ENCODE results near the gene FLRT1.

Gene FLRT1

GRCh38 chr11:64073542-64073941, 37.8 kb downstream of the FLRT1 start:
- Histone ChIP-seq H3K4me2 (ENCODE audit: low read depth, low read length) (no peak overlapping the region), H3K9me2 (replicated peaks; ENCODE audit: insufficient read depth, low read length) (no peaks in the 10 kb centered on the region), H3K9me3 (replicated peaks; ENCODE audit: insufficient read depth, low read length) (no peaks in the 10 kb centered on the region), H4K20me1 (ENCODE audit: insufficient read depth, low read length) (no peaks in the 10 kb centered on the region), H3K4me3 (ENCODE audit: low read length) (no peak overlapping the region), H3F3A (ENCODE audit: insufficient read depth, low read length) (no peaks in the 10 kb centered on the region), H3K9ac (ENCODE audit: low read length) (no peak overlapping the region), H3K79me2 (ENCODE audit: low read length) (no peaks in the 10 kb centered on the region), H3K36me3 (replicated peaks; ENCODE audit: insufficient read depth, low read length) (no peaks in the 10 kb centered on the region), H3K4me1 (ENCODE audit: low read length) (no peaks in the 10 kb centered on the region), H2AFZ (ENCODE audit: low read length) (no peak overlapping the region), H3K27me3 (replicated peaks; ENCODE audit: insufficient read depth, low read length) (no peaks in the 10 kb centered on the region), H3K27ac (ENCODE audit: low read length) (no peak overlapping the region)
- TF ChIP-seq EZH2phosphoT487 (IDR thresholded peaks at IDR 0.05; ENCODE audit: low read length): no peak
- TF ChIP-seq EZH2 (optimal IDR thresholded peaks at IDR 0.05; ENCODE audit: low read depth, low read length): no peak
- no peak for TF ChIP-seq CTCF (IDR thresholded peaks at IDR 0.05; ENCODE audit: low read length)
- DNase-seq: no peak

- no peak for DNase-seq
- Histone ChIP-seq H3K4me3 (ENCODE audit: low read length) (no peak overlapping the region), H3K9ac (ENCODE audit: low read length) (no peak overlapping the region)
Measured at GRCh38 chr11:64074239-64074638, 38.5 kb downstream of the FLRT1 start.

GRCh38 chr11:64076758-64077157, 41.0 kb downstream of the FLRT1 start:
- Histone ChIP-seq H3K9me3 (replicated peaks; ENCODE audit: insufficient read depth, low read length) (no peaks in the 10 kb centered on the region), H3K4me3 (ENCODE audit: low read length) (no peak overlapping the region), H3K79me2 (ENCODE audit: low read length) (no peaks in the 10 kb centered on the region), H3K9me2 (replicated peaks; ENCODE audit: insufficient read depth, low read length) (no peaks in the 10 kb centered on the region), H3K27ac (ENCODE audit: low read length) (no peak overlapping the region), H2AFZ (ENCODE audit: low read length) (no peak overlapping the region), H3K4me1 (ENCODE audit: low read length) (no peaks in the 10 kb centered on the region), H3F3A (ENCODE audit: insufficient read depth, low read length) (no peaks in the 10 kb centered on the region), H3K36me3 (replicated peaks; ENCODE audit: insufficient read depth, low read length) (no peaks in the 10 kb centered on the region), H3K4me2 (ENCODE audit: low read depth, low read length) (no peak overlapping the region), H3K9ac (ENCODE audit: low read length) (no peak overlapping the region), H4K20me1 (ENCODE audit: insufficient read depth, low read length) (no peaks in the 10 kb centered on the region), H3K27me3 (replicated peaks; ENCODE audit: insufficient read depth, low read length) (no peaks in the 10 kb centered on the region)
- TF ChIP-seq EZH2 (optimal IDR thresholded peaks at IDR 0.05; ENCODE audit: low read depth, low read length): no peak
- no peak for TF ChIP-seq CTCF (IDR thresholded peaks at IDR 0.05; ENCODE audit: low read length)
- TF ChIP-seq EZH2phosphoT487 (IDR thresholded peaks at IDR 0.05; ENCODE audit: low read length): no peak
- no peak for DNase-seq

More at GRCh38 chr11:64074239-64074638, 38.5 kb downstream of the FLRT1 start:
- no peaks in the 10 kb centered on the region for H3K36me3 ChIP-seq (replicated peaks; ENCODE audit: insufficient read depth, low read length)
- no peaks in the 10 kb centered on the region for H3K4me1 ChIP-seq (ENCODE audit: low read length)
- TF ChIP-seq EZH2phosphoT487 (IDR thresholded peaks at IDR 0.05; ENCODE audit: low read length): no peak
- H3K9me3 ChIP-seq (replicated peaks; ENCODE audit: insufficient read depth, low read length): no peaks in the 10 kb centered on the region
- H3K79me2 ChIP-seq (ENCODE audit: low read length): no peaks in the 10 kb centered on the region
- H3K27me3 ChIP-seq (replicated peaks; ENCODE audit: insufficient read depth, low read length): no peaks in the 10 kb centered on the region
- no peaks in the 10 kb centered on the region for H3K9me2 ChIP-seq (replicated peaks; ENCODE audit: insufficient read depth, low read length)
- H3K4me2 ChIP-seq (ENCODE audit: low read depth, low read length): no peak overlapping the region
- H4K20me1 ChIP-seq (ENCODE audit: insufficient read depth, low read length): no peaks in the 10 kb centered on the region
- no peaks in the 10 kb centered on the region for H3F3A ChIP-seq (ENCODE audit: insufficient read depth, low read length)
- no peak overlapping the region for H2AFZ ChIP-seq (ENCODE audit: low read length)
- no peak overlapping the region for H3K27ac ChIP-seq (ENCODE audit: low read length)

GRCh38 chr11:64077607-64078006, 41.9 kb downstream of the FLRT1 start:
- TF ChIP-seq EZH2 (optimal IDR thresholded peaks at IDR 0.05; ENCODE audit: low read depth, low read length) (no peak), EZH2phosphoT487 (IDR thresholded peaks at IDR 0.05; ENCODE audit: low read length) (no peak), CTCF (IDR thresholded peaks at IDR 0.05; ENCODE audit: low read length) (no peak)
- H3K36me3 ChIP-seq (replicated peaks; ENCODE audit: insufficient read depth, low read length): no peaks in the 10 kb centered on the region
- no peaks in the 10 kb centered on the region for H3K79me2 ChIP-seq (ENCODE audit: low read length)
- H3K27ac ChIP-seq (ENCODE audit: low read length): no peak overlapping the region
- no peak overlapping the region for H3K9ac ChIP-seq (ENCODE audit: low read length)
- no peak for DNase-seq
- no peaks in the 10 kb centered on the region for H3K9me3 ChIP-seq (replicated peaks; ENCODE audit: insufficient read depth, low read length)
- no peaks in the 10 kb centered on the region for H4K20me1 ChIP-seq (ENCODE audit: insufficient read depth, low read length)
- H3K4me3 ChIP-seq (ENCODE audit: low read length): no peak overlapping the region
- no peaks in the 10 kb centered on the region for H3K27me3 ChIP-seq (replicated peaks; ENCODE audit: insufficient read depth, low read length)
- H3K4me1 ChIP-seq (ENCODE audit: low read length): no peaks in the 10 kb centered on the region
- no peaks in the 10 kb centered on the region for H3K9me2 ChIP-seq (replicated peaks; ENCODE audit: insufficient read depth, low read length)
- no peak overlapping the region for H2AFZ ChIP-seq (ENCODE audit: low read length)
- no peaks in the 10 kb centered on the region for H3F3A ChIP-seq (ENCODE audit: insufficient read depth, low read length)
- H3K4me2 ChIP-seq (ENCODE audit: low read depth, low read length): no peak overlapping the region
